ENCODE data around the gene BRF1. TPM values are rescaled to one million over a fixed set of nuclear protein-coding genes. Genes with fewer than 3 reads are reported as not detected.

Gene BRF1
- total and polyA plus RNA-seq, 5 donors = 17.9 to 21.1 (median 18.2) TPM

- no peak overlapping the region for H3K27ac ChIP-seq (ENCODE audit: low read length)
- 76% methylated on average over 15 of the region's 15 CpGs for WGBS
- ATAC-seq (no peak), DNase-seq (no peak)
- H3K9me3 ChIP-seq (ENCODE audit: control insufficient read depth, low read length) = no peaks in the 10 kb centered on the region
- intact Hi-C loops (cut with DNase I) = loop anchor here in 1 of 4 donors (5.0 kb wide), 1 partner anchor 69 kb away; no protein-coding TSS in a partner anchor
- H3K4me1 ChIP-seq (ENCODE audit: control insufficient read depth, insufficient read depth, low read length) = no peaks in the 10 kb centered on the region
- H3K27me3 ChIP-seq (ENCODE audit: control insufficient read depth, insufficient read depth) = no peaks in the 10 kb centered on the region
- no peak overlapping the region for H3K4me3 ChIP-seq (ENCODE audit: low read length)
Observed at GRCh38 chr14:105161309-105161708, 139.5 kb downstream of the BRF1 start.

DNA sequence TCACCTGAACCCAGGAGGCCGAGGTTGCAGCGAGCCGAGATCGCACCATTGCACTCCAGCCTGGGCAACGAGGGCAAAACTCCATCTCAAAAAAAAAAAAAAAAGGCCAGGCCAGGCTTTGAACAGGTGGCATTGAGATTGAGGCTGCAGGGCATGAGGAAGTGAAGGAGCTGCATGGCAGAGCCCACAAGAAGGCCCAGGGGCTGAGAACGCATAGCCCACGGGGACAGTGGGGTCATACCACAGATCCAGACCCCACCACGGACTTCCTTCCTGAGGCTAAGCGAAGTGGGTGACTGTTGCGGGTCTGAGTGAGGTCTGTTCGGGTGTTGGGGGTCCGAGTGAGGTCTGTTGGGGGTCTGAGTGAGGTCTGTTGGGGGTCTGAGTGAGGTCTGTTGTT lies 140.0 kb downstream of the BRF1 start:
- WGBS = 80% methylated on average over 12 of the region's 12 CpGs
- intact Hi-C loops (cut with DNase I) = loop anchor here in 1 of 4 donors (5.0 kb wide), 1 partner anchor 68 kb away; no protein-coding TSS in a partner anchor
- H3K27me3 ChIP-seq (ENCODE audit: control insufficient read depth, insufficient read depth) = no peaks in the 10 kb centered on the region
- H3K27ac ChIP-seq (ENCODE audit: low read length) = no peak overlapping the region
- H3K9me3 ChIP-seq (ENCODE audit: control insufficient read depth, low read length) = no peaks in the 10 kb centered on the region
- DNase-seq = no peak
- ATAC-seq = no peak
- no peaks in the 10 kb centered on the region for H3K4me1 ChIP-seq (ENCODE audit: control insufficient read depth, insufficient read depth, low read length)
- H3K4me3 ChIP-seq (ENCODE audit: low read length) = no peak overlapping the region

DNA sequence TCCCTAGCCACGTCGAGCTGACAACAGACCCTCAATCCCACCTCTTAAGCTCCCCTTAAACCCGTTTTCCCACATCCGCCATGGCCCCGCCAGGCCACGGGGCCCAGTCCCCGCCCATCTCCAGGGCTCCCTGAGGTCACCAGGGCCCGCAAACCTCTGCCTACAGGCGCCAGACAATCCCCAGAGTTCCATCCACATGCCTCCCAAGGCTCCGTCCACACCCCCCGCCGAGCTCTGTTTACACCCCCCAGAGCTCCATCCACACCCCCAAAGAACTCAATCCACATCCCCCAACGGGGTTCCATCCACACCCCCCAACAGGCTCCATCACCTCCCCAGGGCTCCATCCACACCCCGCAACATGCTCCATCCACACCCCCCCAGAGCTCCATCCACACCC lies 141.5 kb downstream of the BRF1 start:
- ATAC-seq (no peak), DNase-seq (no peak)
- intact Hi-C loops (cut with DNase I) = no loop called here
- H3K4me3 ChIP-seq (ENCODE audit: low read length) = no peak overlapping the region
- H3K9me3 ChIP-seq (ENCODE audit: control insufficient read depth, low read length) = no peaks in the 10 kb centered on the region
- no peaks in the 10 kb centered on the region for H3K27me3 ChIP-seq (ENCODE audit: control insufficient read depth, insufficient read depth)
- WGBS = 79% methylated on average over 14 of the region's 14 CpGs
- H3K27ac ChIP-seq (ENCODE audit: low read length) = no peak overlapping the region
- no peaks in the 10 kb centered on the region for H3K4me1 ChIP-seq (ENCODE audit: control insufficient read depth, insufficient read depth, low read length)

Other genes starting within 250 kb of the BRF1 start
- gene GPR132, start 235.6 kb downstream of the BRF1 start, total RNA-seq = under 1 TPM; 0.62 to 0.80 (median 0.73) TPM
- 0.32 TPM for gene GPR132, start 235.6 kb downstream of the BRF1 start, polyA plus RNA-seq
- 10 to 100 TPM; 16.5 to 21.3 (median 17.4) TPM for gene JAG2, start 132.2 kb downstream of the BRF1 start, total RNA-seq
- 17.8 TPM for gene JAG2, start 132.2 kb downstream of the BRF1 start, polyA plus RNA-seq
- 10 to 100 TPM; 23.9 to 35.5 (median 32.0) TPM for gene NUDT14, start 119.7 kb downstream of the BRF1 start, total RNA-seq
- gene NUDT14, start 119.7 kb downstream of the BRF1 start, polyA plus RNA-seq = 31.4 TPM
- 10 to 100 TPM; 28.1 to 40.5 (median 35.8) TPM for gene BTBD6, start 52.5 kb downstream of the BRF1 start, total RNA-seq
- gene BTBD6, start 52.5 kb downstream of the BRF1 start, polyA plus RNA-seq = 42.2 TPM
- 10 to 100 TPM; 50.6 to 67.0 (median 64.4) TPM for gene PACS2, start 13.7 kb upstream of the BRF1 start, total RNA-seq
- gene PACS2, start 13.7 kb upstream of the BRF1 start, polyA plus RNA-seq = 63.0 TPM
- 1 to 10 TPM in 2 of 4 donors, under 1 TPM in 2; 0.46 to 1.9 (median 1.00) TPM for gene TEX22, start 97.5 kb upstream of the BRF1 start, total RNA-seq
- 0.05 TPM for gene TEX22, start 97.5 kb upstream of the BRF1 start, polyA plus RNA-seq
- 100 to 1,000 TPM; 121 to 179 (median 157) TPM for gene MTA1, start 118.8 kb upstream of the BRF1 start, total RNA-seq
- gene MTA1, start 118.8 kb upstream of the BRF1 start, polyA plus RNA-seq = 131 TPM
- gene CRIP2, start 173.8 kb upstream of the BRF1 start, total RNA-seq = 1,000 to 10,000 TPM; 1,091 to 1,370 (median 1,238) TPM
- gene CRIP2, start 173.8 kb upstream of the BRF1 start, polyA plus RNA-seq = 1,790 TPM
- 100 to 1,000 TPM; 161 to 218 (median 192) TPM for gene CRIP1, start 185.9 kb upstream of the BRF1 start, total RNA-seq
- 243 TPM for gene CRIP1, start 185.9 kb upstream of the BRF1 start, polyA plus RNA-seq
- gene TEDC1, start 190.2 kb upstream of the BRF1 start, total RNA-seq = 1 to 10 TPM; 5.2 to 6.9 (median 5.8) TPM
- gene TEDC1, start 190.2 kb upstream of the BRF1 start, polyA plus RNA-seq = 6.5 TPM
- 1 to 10 TPM; 2.8 to 4.4 (median 3.6) TPM for gene TMEM121, start 225.6 kb upstream of the BRF1 start, total RNA-seq
- 2.3 TPM for gene TMEM121, start 225.6 kb upstream of the BRF1 start, polyA plus RNA-seq

All from right cardiac atrium (tissue), 5 donors.